ENCODE data around the gene TMEM141. TPM values are rescaled to one million over a fixed set of nuclear protein-coding genes. Genes with fewer than 3 reads are reported as not detected.

The TMEM141 gene
- total RNA-seq, 2 donors from 2014 or later = 123 to 148 TPM

GRCh38 chr9:136823136-136824046 is 32.2 kb downstream of the TMEM141 start:
- Histone ChIP-seq H3K27ac (no peak overlapping the region), H3K36me3 (peaks cover 37% of the 10 kb centered on the region), H3K9me3 (no peaks in the 10 kb centered on the region), H3K4me1 (peaks cover 0 to 16% of the 10 kb centered on the region in 2 donors), H3K27me3 (no peaks in the 10 kb centered on the region), H3K4me3 (no peak overlapping the region)
- DNase-seq (ENCODE audit: low spot score) = no peak
- no peak for TF ChIP-seq CTCF (IDR thresholded peaks at IDR 0.05)

GRCh38 chr9:136824496-136825225 is 33.5 kb downstream of the TMEM141 start:
- DNase-seq (ENCODE audit: low spot score) = no peak
- TF ChIP-seq CTCF (IDR thresholded peaks at IDR 0.05) = no peak
- Histone ChIP-seq H3K4me1 (peaks cover 0 to 16% of the 10 kb centered on the region in 2 donors), H3K36me3 (peaks cover 46% of the 10 kb centered on the region), H3K27me3 (no peaks in the 10 kb centered on the region), H3K4me3 (no peak overlapping the region), H3K27ac (no peak overlapping the region), H3K9me3 (no peaks in the 10 kb centered on the region)

GRCh38 chr9:136825295-136826187 is 34.4 kb downstream of the TMEM141 start:
- Histone ChIP-seq H3K4me1 (peaks cover 0 to 16% of the 10 kb centered on the region in 2 donors), H3K9me3 (no peaks in the 10 kb centered on the region), H3K27me3 (no peaks in the 10 kb centered on the region), H3K36me3 (peaks cover 55% of the 10 kb centered on the region), H3K27ac (no peak overlapping the region), H3K4me3 (no peak overlapping the region)
- TF ChIP-seq CTCF (IDR thresholded peaks at IDR 0.05) = no peak
- DNase-seq (ENCODE audit: low spot score) = no peak

GRCh38 chr9:136826188-136826541 is 35.0 kb downstream of the TMEM141 start:
- Histone ChIP-seq H3K4me3 (no peak overlapping the region), H3K27me3 (no peaks in the 10 kb centered on the region), H3K9me3 (no peaks in the 10 kb centered on the region), H3K27ac (no peak overlapping the region), H3K4me1 (peaks cover 0 to 10% of the 10 kb centered on the region in 2 donors), H3K36me3 (peaks cover 60% of the 10 kb centered on the region)
- no peak for DNase-seq (ENCODE audit: low spot score)
- no peak for TF ChIP-seq CTCF (IDR thresholded peaks at IDR 0.05)

GRCh38 chr9:136826703-136827582 is 35.8 kb downstream of the TMEM141 start:
- H3K36me3 ChIP-seq = peaks cover 68% of the 10 kb centered on the region

More at GRCh38 chr9:136826703-136827582, 35.8 kb downstream of the TMEM141 start:
- TF ChIP-seq CTCF (IDR thresholded peaks at IDR 0.05) = no peak
- no peaks in the 10 kb centered on the region for H3K9me3 ChIP-seq
- DNase-seq (ENCODE audit: low spot score) = no peak
- no peak overlapping the region for H3K4me3 ChIP-seq
- H3K27me3 ChIP-seq = no peaks in the 10 kb centered on the region
- H3K4me1 ChIP-seq = peaks cover 0 to 2% of the 10 kb centered on the region in 2 donors
- no peak overlapping the region for H3K27ac ChIP-seq

Measured in right atrium auricular region (tissue), 2 donors.